GM19099 (cell line): ENCODE results near the gene KRT39.

Experiments used
- POLR2A ChIP-seq: IDR thresholded peaks from 3 replicates; pipeline ENCODE4 v1.6.1; 2011; ENCODE audit warnings: low read depth; ENCODE audit not compliant: insufficient read length; ENCODE audit errors: extremely low read depth

The KRT39 gene

GRCh38 chr17:40956401-40957254, 10.1 kb downstream of the KRT39 start:
- no peak for TF ChIP-seq POLR2A

- no peak for TF ChIP-seq POLR2A
Observed at GRCh38 chr17:40953881-40954280, 12.9 kb downstream of the KRT39 start.

- no peak for TF ChIP-seq POLR2A
Observed at GRCh38 chr17:40952661-40953060, 14.1 kb downstream of the KRT39 start.

GRCh38 chr17:40952154-40952553, 14.6 kb downstream of the KRT39 start:
- no peak for TF ChIP-seq POLR2A

- no peak for TF ChIP-seq POLR2A
Observed at GRCh38 chr17:40951011-40951622, 15.6 kb downstream of the KRT39 start.

- TF ChIP-seq POLR2A: no peak
Observed at GRCh38 chr17:40950176-40950575, 16.6 kb downstream of the KRT39 start.

- TF ChIP-seq POLR2A: no peak
Observed at GRCh38 chr17:40949418-40949817, 17.3 kb downstream of the KRT39 start.

GRCh38 chr17:40947929-40948328, 18.8 kb downstream of the KRT39 start:
- no peak for TF ChIP-seq POLR2A

- TF ChIP-seq POLR2A: no peak
Observed at GRCh38 chr17:40945414-40945813, 21.3 kb downstream of the KRT39 start.

- no peak for TF ChIP-seq POLR2A
Observed at GRCh38 chr17:40944531-40944930, 22.2 kb downstream of the KRT39 start.

- TF ChIP-seq POLR2A: no peak
Observed at GRCh38 chr17:40942553-40942952, 24.2 kb downstream of the KRT39 start.

- TF ChIP-seq POLR2A: no peak
Observed at GRCh38 chr17:40940266-40940665, 26.5 kb downstream of the KRT39 start.

GRCh38 chr17:40938981-40939380, 27.8 kb downstream of the KRT39 start:
- no peak for TF ChIP-seq POLR2A

GRCh38 chr17:40937384-40937819, 29.3 kb downstream of the KRT39 start, which contains the start of gene KRT23:
Gene KRT23, minus strand, starts transcription at chr17:40937646. Its CDS starts 1,043 bp downstream, at chr17:40936603.
- TF ChIP-seq POLR2A: no peak

GRCh38 chr17:40936976-40937375, 29.8 kb downstream of the KRT39 start:
- TF ChIP-seq POLR2A: no peak

GRCh38 chr17:40936437-40936971, 30.2 kb downstream of the KRT39 start:
- no peak for TF ChIP-seq POLR2A

GRCh38 chr17:40935624-40936023, 31.1 kb downstream of the KRT39 start:
- TF ChIP-seq POLR2A: no peak

- no peak for TF ChIP-seq POLR2A
Observed at GRCh38 chr17:40932608-40933007, 34.1 kb downstream of the KRT39 start.
